SK-N-SH treated with all-trans-retinoic acid at 6 μM for 48 hours (cell line): ENCODE data around the gene OR5AU1.

Source experiments
- ATAC-seq: fragments of 200-7000 bp; cut with Tn5 transposase; 3 replicates; pipeline ENCODE4 v1.9.1; 2020; ENCODE audit warnings: mild to moderate bottlenecking, moderate library complexity
- ARNTL ChIP-seq: fragments of 450-650 bp; formaldehyde crosslinking; IDR thresholded peaks from 2 replicates; pipeline ENCODE4 v1.5.0; 2020; ENCODE audit warnings: low read depth, mild to moderate bottlenecking, moderate library complexity, borderline replicate concordance
- BACH2 ChIP-seq: fragments of 250-450 bp; sonication (Bioruptor Pico); IDR thresholded peaks from 2 replicates; pipeline ENCODE4 v1.9.0; 2021; ENCODE audit warnings: mild to moderate bottlenecking, borderline replicate concordance
- CREB5 ChIP-seq: fragments of 250-450 bp; sonication (Bioruptor Pico); IDR thresholded peaks from 2 replicates; pipeline ENCODE4 v1.5.1; 2020; ENCODE audit warnings: low read depth, mild to moderate bottlenecking, moderate library complexity
- CSDC2 ChIP-seq: fragments of 250-450 bp; sonication (Bioruptor Pico); IDR thresholded peaks from 2 replicates; pipeline ENCODE4 v1.5.0; 2020; ENCODE audit warnings: mild to moderate bottlenecking, moderate library complexity
- ESRRG ChIP-seq: fragments of 250-450 bp; sonication (Bioruptor Pico); IDR thresholded peaks from 2 replicates; pipeline ENCODE4 v1.6.1; 2021; ENCODE audit warnings: mild to moderate bottlenecking
- GLIS3 ChIP-seq: fragments of 250-450 bp; sonication (Bioruptor Pico); IDR thresholded peaks from 2 replicates; pipeline ENCODE4 v1.5.0; 2020; ENCODE audit warnings: mild to moderate bottlenecking, moderate library complexity
- ISL1 ChIP-seq: fragments of 250-450 bp; sonication (Bioruptor Pico); IDR thresholded peaks from 2 replicates; pipeline ENCODE4 v2.1.2; 2022; ENCODE audit warnings: mild to moderate bottlenecking, moderate library complexity
- OSR1 ChIP-seq: fragments of 250-450 bp; sonication (Bioruptor Pico); IDR thresholded peaks from 2 replicates; pipeline ENCODE4 v1.8.0; 2022; ENCODE audit warnings: moderate library complexity, mild to moderate bottlenecking, inconsistent platforms
- PATZ1 ChIP-seq: fragments of 250-450 bp; sonication (Bioruptor Pico); IDR thresholded peaks from 2 replicates; pipeline ENCODE4 v1.8.0; 2020; ENCODE audit warnings: mild to moderate bottlenecking, moderate library complexity, borderline replicate concordance
- POU6F1 ChIP-seq: fragments of 250-450 bp; sonication (Bioruptor Pico); IDR thresholded peaks from 2 replicates; pipeline ENCODE4 v1.8.0; 2021; ENCODE audit warnings: low read depth, mild to moderate bottlenecking, moderate library complexity, borderline replicate concordance
- PPARA ChIP-seq: fragments of 250-450 bp; sonication (Bioruptor Pico); IDR thresholded peaks from 2 replicates; pipeline ENCODE4 v1.5.0; 2020; ENCODE audit warnings: mild to moderate bottlenecking, borderline replicate concordance
- RARB ChIP-seq: fragments of 250-450 bp; sonication (Bioruptor Pico); IDR thresholded peaks from 2 replicates; pipeline ENCODE4 v1.8.0; 2021; ENCODE audit warnings: mild to moderate bottlenecking, moderate library complexity
- SNAI2 ChIP-seq: fragments of 250-450 bp; sonication (Bioruptor Pico); IDR thresholded peaks from 2 replicates; pipeline ENCODE4 v1.5.0; 2020; ENCODE audit warnings: mild to moderate bottlenecking, moderate library complexity
- TOX ChIP-seq: fragments of 250-450 bp; sonication (Bioruptor Pico); IDR thresholded peaks from 2 replicates; pipeline ENCODE4 v1.8.0; 2021; ENCODE audit warnings: mild to moderate bottlenecking, moderate library complexity, borderline replicate concordance
- TSHZ2 ChIP-seq: fragments of 250-450 bp; sonication (Bioruptor Pico); IDR thresholded peaks from 2 replicates; pipeline ENCODE4 v1.5.0; 2020; ENCODE audit warnings: mild to moderate bottlenecking, moderate library complexity
- ZC3H10 ChIP-seq: fragments of 250-450 bp; sonication (Bioruptor Pico); IDR thresholded peaks from 2 replicates; pipeline ENCODE4 v1.5.1; 2021; ENCODE audit warnings: mild to moderate bottlenecking, moderate library complexity
- ZFP3 ChIP-seq: fragments of 250-450 bp; sonication (Bioruptor Pico); IDR thresholded peaks from 2 replicates; pipeline ENCODE4 v1.5.0; 2020; ENCODE audit warnings: mild to moderate bottlenecking, moderate library complexity
- ZFP30 ChIP-seq: fragments of 450-650 bp; formaldehyde crosslinking; IDR thresholded peaks from 2 replicates; pipeline ENCODE4 v1.5.0; 2022; ENCODE audit warnings: mild to moderate bottlenecking, moderate library complexity
- ZNF565 ChIP-seq: fragments of 450-650 bp; formaldehyde crosslinking; conservative IDR thresholded peaks from 2 replicates; pipeline ENCODE4 v1.5.0; 2020; ENCODE audit warnings: low read depth, mild to moderate bottlenecking, moderate library complexity
- ZNF70 ChIP-seq: fragments of 450-650 bp; formaldehyde crosslinking; IDR thresholded peaks from 2 replicates; pipeline ENCODE4 v1.5.0; 2020; ENCODE audit warnings: mild to moderate bottlenecking, moderate library complexity
- ZNF8 ChIP-seq: fragments of 450-650 bp; formaldehyde crosslinking; IDR thresholded peaks from 2 replicates; pipeline ENCODE4 v1.5.0; 2020; ENCODE audit warnings: mild to moderate bottlenecking, moderate library complexity

OR5AU1 gene

GRCh38 chr14:21133901-21134300, 22.0 kb downstream of the OR5AU1 start (continued):
- no peak for TF ChIP-seq ZNF8 (CRISPR knock-in tag)
- TF ChIP-seq, all 23 proteins: peak for 0

GRCh38 chr14:21123429-21123828, 32.4 kb downstream of the OR5AU1 start:
- ATAC-seq = no peak
- TF ChIP-seq ARNTL (CRISPR knock-in tag) (no peak), PPARA (no peak)

- ATAC-seq = no peak
These were observed 34.7 kb downstream of the OR5AU1 start for GRCh38 chr14:21121122-21121521.

GRCh38 chr14:21120686-21121085, 35.2 kb downstream of the OR5AU1 start:
- no peak for TF ChIP-seq ZNF70 (CRISPR knock-in tag)
- TF ChIP-seq OSR1 (CRISPR knock-in tag) = no peak
- no peak for TF ChIP-seq ARNTL (CRISPR knock-in tag)
- no peak for TF ChIP-seq SNAI2 (CRISPR knock-in tag)
- TF ChIP-seq, all 23 proteins: peak for 0
- ATAC-seq = no peak

More at GRCh38 chr14:21121122-21121521, 34.7 kb downstream of the OR5AU1 start:
- no peak for TF ChIP-seq ZNF8 (CRISPR knock-in tag)
- no peak for TF ChIP-seq TSHZ2 (CRISPR knock-in tag)
- TF ChIP-seq TOX (CRISPR knock-in tag) = no peak
- no peak for TF ChIP-seq CREB5 (CRISPR knock-in tag)
- TF ChIP-seq ESRRG = no peak
- TF ChIP-seq POU6F1 (CRISPR knock-in tag) = no peak
- TF ChIP-seq OSR1 (CRISPR knock-in tag) = no peak
- TF ChIP-seq PATZ1 (CRISPR knock-in tag) = no peak
- no peak for TF ChIP-seq ISL1 (CRISPR knock-in tag)
- TF ChIP-seq ZNF565 (CRISPR knock-in tag) = no peak
- no peak for TF ChIP-seq ZFP30
- no peak for TF ChIP-seq ZFP3 (CRISPR knock-in tag)
- TF ChIP-seq ZC3H10 (CRISPR knock-in tag) = no peak
- TF ChIP-seq GLIS3 (CRISPR knock-in tag) = no peak
- no peak for TF ChIP-seq RARB (CRISPR knock-in tag)
- no peak for TF ChIP-seq SNAI2 (CRISPR knock-in tag)
- TF ChIP-seq, all 23 proteins: peak for 0

- ATAC-seq = no peak
- TF ChIP-seq ZC3H10 (CRISPR knock-in tag) = no peak
- TF ChIP-seq ZNF8 (CRISPR knock-in tag) = no peak
- no peak for TF ChIP-seq TSHZ2 (CRISPR knock-in tag)
- TF ChIP-seq OSR1 (CRISPR knock-in tag) = no peak
- TF ChIP-seq ARNTL (CRISPR knock-in tag) = no peak
- TF ChIP-seq CSDC2 (CRISPR knock-in tag) = no peak
- no peak for TF ChIP-seq ZNF70 (CRISPR knock-in tag)
- TF ChIP-seq ZNF565 (CRISPR knock-in tag) = no peak
- no peak for TF ChIP-seq POU6F1 (CRISPR knock-in tag)
- no peak for TF ChIP-seq BACH2 (CRISPR knock-in tag)
These were observed 36.9 kb downstream of the OR5AU1 start for GRCh38 chr14:21118933-21119332.
